Heart right ventricle (tissue), 16 donors: ENCODE measurements around the gene QSOX1. TPM values are rescaled to one million over a fixed set of nuclear protein-coding genes. Genes with fewer than 3 reads are reported as not detected.

Experiments
- ATAC-seq, 8 donors: fragments of 200-7000 bp; cut with Tn5 transposase; one replicate each; pipeline ENCODE4 v1.9.1; 2020; ENCODE audit warnings: mild to moderate bottlenecking in 8 of 8, moderate library complexity in 8 of 8, moderate number of reproducible peaks in 1 of 8
- DNase-seq, 2 donors: peaks; one replicate each; pipeline ENCODE4 v3.0.0-alpha.2; 2020
- H3K27ac ChIP-seq, 10 donors: fragments of 200-600 bp; sonication (generic) in 2 of 10; one replicate each; pipeline versions ENCODE4 v1.5.0 to v1.8.0; 2020 to 2022; ENCODE audit warnings: mild to moderate bottlenecking in 3 of 10
- H3K27me3 ChIP-seq, 7 donors: fragments of 200-600 bp; one replicate each; pipeline ENCODE4 v1.8.0; 2021 to 2022; ENCODE audit warnings: mild to moderate bottlenecking in 2 of 7
- H3K36me3 ChIP-seq, 9 donors: fragments of 200-600 bp; sonication (generic) in 1 of 9; one replicate each; pipeline versions ENCODE4 v1.5.0 to v1.8.0; 2020 to 2022; ENCODE audit warnings: mild to moderate bottlenecking in 2 of 9
- H3K4me1 ChIP-seq, 9 donors: fragments of 200-600 bp; sonication (generic) in 1 of 9; one replicate each; pipeline versions ENCODE4 v1.5.0 to v1.8.0; 2020 to 2022; ENCODE audit warnings: mild to moderate bottlenecking in 4 of 9
- H3K4me3 ChIP-seq, 10 donors: fragments of 200-600 bp; sonication (generic) in 2 of 10; one replicate each; pipeline versions ENCODE4 v1.5.0 to v1.8.0; 2020 to 2022; ENCODE audit warnings: mild to moderate bottlenecking in 7 of 10, moderate library complexity in 2 of 10
- H3K9me3 ChIP-seq, 11 donors: fragments of 200-600 bp in 10 of 11; sonication (generic) in 2 of 11; one replicate each; pipeline versions ENCODE4 v1.5.0 to v1.8.0; 2013 to 2022; ENCODE audit warnings: mild to moderate bottlenecking in 2 of 11, control low read depth in 1 of 11, moderate library complexity in 1 of 11
- CTCF ChIP-seq, 9 donors: fragments of 200-600 bp; sonication (generic) in 2 of 9; IDR thresholded peaks; one replicate each; pipeline versions ENCODE4 v1.5.0 to v1.8.0; 2021 to 2022; ENCODE audit warnings: antibody characterized with exemption in 9 of 9, mild to moderate bottlenecking in 5 of 9, moderate library complexity in 1 of 9
- WGBS, 2 donors: extraction: QIAGEN DNeasy Blood & Tissue Kit; methylation state at CpG; one replicate each; pipeline ENCODE4 v1.1.7; 2013; ENCODE audit warnings: inconsistent platforms in 1 of 2; 5-methylcytosine and 5-hydroxymethylcytosine counted together
- intact Hi-C, 10 donors: fragments of 100-400 bp; cut with DNase I; formaldehyde crosslinking; loops; one replicate each; pipeline versions ENCODE4 v1.11.1 to v1.14.2; 2022
- polyA plus RNA-seq, 2 donors: library from polyadenylated mRNA; stranded (reverse); fragments of 200-250 nt; gene quantifications; one replicate each; pipeline ENCODE4 v1.2.3, GENCODE V29; 2013
- total RNA-seq, 10 donors: library from RNA; stranded (reverse); fragmentation: NEBNext Ultra II Directional in 3 of 10; extraction: Animal tissue kit (Norgen Biotek cat#: 25700) in 3 of 10; gene quantifications; one replicate each; pipeline versions ENCODE4 v1.2.1 to v1.2.4, GENCODE V29; 2021 to 2023
- donor health status: Arrhythmogenic right ventricular cardiomyopathy.
- donor health status: ischemic (EF 13 %, LVEDD 7.1; RV severe dilation, severe dysfunction).
- donor health status: healthy with polysubstance abuse.
- donor health status: DM: no; HTN: yes; CAD: no.
- donor health status: DM: no; HTN: no; CAD: no.
- donor health status: ischemic (EF 25% LVEDD 6.9; RV normal size, moderate dysfunction).
- donor health status: ischemic (EF 25% LVEDD 5.7; RV mildly dilated, moderate dysfunction).
- donor health status: healthy.
- donor health status: DM: yes; HTN: yes; CAD: no.
- donor health status: Ischemic cardiomyopathy.
- donor health status: ischemic (EF 35%, LVEDD 5.7; RV mildly dilated, moderate dysfunction).
- donor health status: nonischemic (EF 11% LVEDD 7.7; RV severe dilation, severe dysfunction).
- donor health status: DM: yes; HTN: yes; CAD: no.
- donor health status: PGD.
- donor health status: ischemic (EF 29% LVEDD 5.4; RV normal size, mild dysfunction).
- donor health status: nonischemic (EF 23%, LVEDD 6.1; RV moderate dilation, normal function).

Gene QSOX1
- total and polyA plus RNA-seq, 12 donors, result 43.5 to 198 (median 84.6) TPM

- DNase-seq (no peak), ATAC-seq (no peak)
- peaks cover 0 to 4% (median 0%) of the 10 kb centered on the region in 7 donors for H3K27me3 ChIP-seq
- no peaks in the 10 kb centered on the region for H3K36me3 ChIP-seq
- H3K4me3 ChIP-seq, result no peak overlapping the region
- H3K27ac ChIP-seq, result no peak overlapping the region
- 38 to 40% methylated on average over 1 of the region's 1 CpG for WGBS, 2 donors
- peaks cover 0 to 8% (median 0%) of the 10 kb centered on the region in 11 donors for H3K9me3 ChIP-seq
- no peak for TF ChIP-seq CTCF (IDR thresholded peaks at IDR 0.05)
- peaks cover 0 to 7% (median 0%) of the 10 kb centered on the region in 9 donors for H3K4me1 ChIP-seq
- intact Hi-C loops, result no loop called here
Measured at GRCh38 chr1:180135535-180135934, 19.1 kb upstream of the QSOX1 start.

GRCh38 chr1:180136331-180136967 lies 18.2 kb upstream of the QSOX1 start:
- H3K27me3 ChIP-seq, result peaks cover 0 to 4% (median 0%) of the 10 kb centered on the region in 7 donors

GRCh38 chr1:180136968-180137356 lies 17.7 kb upstream of the QSOX1 start:
- H3K4me3 ChIP-seq, result no peak overlapping the region
- TF ChIP-seq CTCF (IDR thresholded peaks at IDR 0.05), result no peak
- intact Hi-C loops, result no loop called here
- no peaks in the 10 kb centered on the region for H3K36me3 ChIP-seq
- peaks cover 0 to 2% (median 0%) of the 10 kb centered on the region in 9 donors for H3K4me1 ChIP-seq
- DNase-seq (no peak), ATAC-seq (no peak)
- no peak overlapping the region for H3K27ac ChIP-seq
- peaks cover 0 to 8% (median 0%) of the 10 kb centered on the region in 11 donors for H3K9me3 ChIP-seq
- H3K27me3 ChIP-seq, result peaks cover 0 to 4% (median 0%) of the 10 kb centered on the region in 7 donors

More at GRCh38 chr1:180136331-180136967, 18.2 kb upstream of the QSOX1 start:
- peaks cover 0 to 7% (median 0%) of the 10 kb centered on the region in 9 donors for H3K4me1 ChIP-seq
- 62 to 81% methylated on average over 4 of the region's 4 CpGs for WGBS, 2 donors
- no peak for DNase-seq
- TF ChIP-seq CTCF (IDR thresholded peaks at IDR 0.05), result no peak
- ATAC-seq, result no peak
- no peak overlapping the region for H3K27ac ChIP-seq
- peaks cover 0 to 8% (median 0%) of the 10 kb centered on the region in 11 donors for H3K9me3 ChIP-seq
- H3K36me3 ChIP-seq, result no peaks in the 10 kb centered on the region
- no peak overlapping the region for H3K4me3 ChIP-seq
- intact Hi-C loops, result no loop called here

GRCh38 chr1:180137776-180138175 lies 16.9 kb upstream of the QSOX1 start:
- no peak for ATAC-seq
- H3K4me1 ChIP-seq, result no peaks in the 10 kb centered on the region
- no peak for TF ChIP-seq CTCF (IDR thresholded peaks at IDR 0.05)

More at GRCh38 chr1:180137776-180138175, 16.9 kb upstream of the QSOX1 start:
- H3K27me3 ChIP-seq, result peaks cover 0 to 4% (median 0%) of the 10 kb centered on the region in 7 donors
- WGBS, 2 donors, result 75 to 79% methylated on average over 2 of the region's 2 CpGs
- DNase-seq, result no peak
- no peak overlapping the region for H3K4me3 ChIP-seq
- H3K9me3 ChIP-seq, result peaks cover 0 to 8% (median 0%) of the 10 kb centered on the region in 11 donors
- intact Hi-C loops, result no loop called here
- H3K27ac ChIP-seq, result no peak overlapping the region
- no peaks in the 10 kb centered on the region for H3K36me3 ChIP-seq
